HPDE6-E6E7 (cell line): ENCODE measurements around the gene TMEM87B.

Experiments used
- DNase-seq: peaks from one replicate; pipeline ENCODE4 v3.0.0; 2011; ENCODE audit warnings: missing footprints; ENCODE audit errors: extremely low spot score

The TMEM87B gene

GRCh38 chr2:112054847-112055729 is at the start of gene TMEM87B:
TSS of gene TMEM87B (plus strand) at chr2:112055269. CDS start at chr2:112055592, 323 bp downstream.
- peak; percentile 78 for DNase-seq

- DNase-seq: no peak
Observed at GRCh38 chr2:112005406-112006075, 49.5 kb upstream of the TMEM87B start.

GRCh38 chr2:112006076-112006410 is 49.0 kb upstream of the TMEM87B start:
- peak; percentile 66 for DNase-seq

- DNase-seq: no peak
Observed at GRCh38 chr2:112007493-112007892, 47.6 kb upstream of the TMEM87B start.

- DNase-seq: no peak
Observed at GRCh38 chr2:112008910-112009485, 46.1 kb upstream of the TMEM87B start.

GRCh38 chr2:112010751-112011150 is 44.3 kb upstream of the TMEM87B start:
- no peak for DNase-seq

- DNase-seq: no peak
Observed at GRCh38 chr2:112012556-112012955, 42.5 kb upstream of the TMEM87B start.

GRCh38 chr2:112018846-112019245 is 36.2 kb upstream of the TMEM87B start:
- DNase-seq: no peak

- no peak for DNase-seq
Observed at GRCh38 chr2:112019569-112019982, 35.5 kb upstream of the TMEM87B start.

GRCh38 chr2:112020561-112020960 is 34.5 kb upstream of the TMEM87B start:
- no peak for DNase-seq

- DNase-seq: no peak
Observed at GRCh38 chr2:112021290-112021689, 33.8 kb upstream of the TMEM87B start.

GRCh38 chr2:112021781-112022231 is 33.3 kb upstream of the TMEM87B start:
- DNase-seq: no peak

GRCh38 chr2:112023707-112024106 is 31.4 kb upstream of the TMEM87B start:
- no peak for DNase-seq

- no peak for DNase-seq
Observed at GRCh38 chr2:112024231-112024630, 30.8 kb upstream of the TMEM87B start.

GRCh38 chr2:112024896-112025491 is 30.1 kb upstream of the TMEM87B start:
- DNase-seq: no peak

- no peak for DNase-seq
Observed at GRCh38 chr2:112026509-112026908, 28.6 kb upstream of the TMEM87B start.

- no peak for DNase-seq
Observed at GRCh38 chr2:112027767-112028166, 27.3 kb upstream of the TMEM87B start.

- DNase-seq: no peak
Observed at GRCh38 chr2:112029164-112029563, 25.9 kb upstream of the TMEM87B start.

GRCh38 chr2:112031473-112032223 is 23.4 kb upstream of the TMEM87B start:
- peak; percentile 64 for DNase-seq

- no peak for DNase-seq
Observed at GRCh38 chr2:112032224-112032586, 22.9 kb upstream of the TMEM87B start.

GRCh38 chr2:112032689-112033465 is 22.2 kb upstream of the TMEM87B start:
- peak; percentile 55 for DNase-seq
